PC-3 (cell line): ENCODE measurements around the gene CORO2B. TPM values are rescaled to one million over a fixed set of nuclear protein-coding genes. Genes with fewer than 3 reads are reported as not detected.

Experiments
- ATAC-seq: fragments of 200-7000 bp; cut with Tn5 transposase; 2 replicates; pipeline ENCODE4 v1.9.1; 2020; ENCODE audit warnings: mild to moderate bottlenecking, moderate library complexity
- BruUV-seq: library from RNA; stranded (reverse); fragments of 400-500 nt; replicated peaks from 2 replicates; lab custom pipeline; 2021; lab: Mats Ljungman, UMichigan
- CTCF ChIA-PET: fragments of 300-600 bp; sonication (Branson Sonifier 250); formaldehyde crosslinking; loops from one replicate; lab custom pipeline; 2022; ENCODE audit warnings: antibody characterized with exemption; lab: Charles Lee
- POLR2A ChIA-PET: fragments of 300-600 bp; sonication (Branson Sonifier 250); formaldehyde crosslinking; loops from one replicate; lab custom pipeline; 2022; ENCODE audit warnings: antibody characterized with exemption; ENCODE audit not compliant: unreplicated experiment; lab: Charles Lee
- DNase-seq: peaks from one replicate; pipeline ENCODE4 v3.0.0-alpha.2; 2015
- H2AFZ ChIP-seq: fragments of 300-600 bp; sonication (generic); 2 replicates; pipeline ENCODE4 v1.6.0; 2016; ENCODE audit warnings: antibody characterized with exemption, low read length
- H3F3A ChIP-seq: fragments of 300-600 bp; sonication (generic); one replicate; pipeline ENCODE4 v1.6.0; 2017; ENCODE audit warnings: antibody characterized with exemption, low read length, control low read depth, mild to moderate bottlenecking; ENCODE audit not compliant: unreplicated experiment
- H3K27ac ChIP-seq: fragments of 300-600 bp; sonication (generic); 2 replicates; pipeline ENCODE4 v1.5.1; 2016; ENCODE audit warnings: mild to moderate bottlenecking, low read length
- H3K27me3 ChIP-seq: fragments of 300-600 bp; sonication (generic); 2 replicates; pipeline ENCODE4 v1.6.1; 2016; ENCODE audit warnings: low read length, mixed read lengths
- H3K36me3 ChIP-seq: fragments of 300-600 bp; sonication (generic); 2 replicates; pipeline ENCODE4 v1.6.1; 2016; ENCODE audit warnings: low read depth, mixed run types, low read length, mixed read lengths
- H3K4me1 ChIP-seq: fragments of 300-600 bp; sonication (generic); 2 replicates; pipeline ENCODE4 v1.5.1; 2016; ENCODE audit warnings: low read length; ENCODE audit not compliant: insufficient read depth
- H3K4me2 ChIP-seq: fragments of 300-600 bp; sonication (generic); 2 replicates; pipeline ENCODE4 v1.6.0; 2016; ENCODE audit warnings: low read length
- H3K4me3 ChIP-seq: fragments of 300-600 bp; sonication (generic); 2 replicates; pipeline ENCODE4 v1.5.1; 2016; ENCODE audit warnings: mild to moderate bottlenecking, low read length, mixed read lengths
- H3K79me2 ChIP-seq: fragments of 300-600 bp; sonication (generic); 2 replicates; pipeline ENCODE4 v1.6.1; 2017; ENCODE audit warnings: low read length, mixed read lengths
- H3K9ac ChIP-seq: fragments of 300-600 bp; sonication (generic); 2 replicates; pipeline ENCODE4 v1.6.0; 2016; ENCODE audit warnings: mild to moderate bottlenecking, low read length
- H3K9me2 ChIP-seq: fragments of 300-600 bp; sonication (generic); replicated peaks from 2 replicates; pipeline ENCODE4 v1.6.1; 2016; ENCODE audit warnings: mixed run types, low read length, mixed read lengths
- H3K9me3 ChIP-seq: fragments of 300-600 bp; sonication (generic); 2 replicates; pipeline ENCODE4 v1.6.1; 2016; ENCODE audit warnings: low read length, mixed read lengths
- H4K20me1 ChIP-seq: fragments of 300-600 bp; sonication (generic); 2 replicates; pipeline ENCODE4 v1.6.1; 2016; ENCODE audit warnings: low read length, mixed read lengths
- CTCF ChIP-seq: fragments of 300-600 bp; sonication (generic); conservative IDR thresholded peaks from 2 replicates; pipeline ENCODE4 v1.5.1; 2017; ENCODE audit warnings: antibody characterized with exemption, low read depth, mild to moderate bottlenecking, low read length
- EZH2 ChIP-seq: fragments of 300-600 bp; sonication (generic); IDR thresholded peaks from one replicate; pipeline ENCODE4 v1.6.1; 2017; ENCODE audit warnings: antibody characterized with exemption, mild to moderate bottlenecking, low read length; ENCODE audit not compliant: unreplicated experiment
- EZH2phosphoT487 ChIP-seq: fragments of 300-600 bp; sonication (generic); IDR thresholded peaks from 2 replicates; pipeline ENCODE4 v1.6.1; 2018; ENCODE audit warnings: mild to moderate bottlenecking, antibody characterized with exemption, low read length, borderline replicate concordance
- intact Hi-C: fragments of 100-400 bp; cut with micrococcal nuclease; formaldehyde crosslinking; loops from 2 replicates; pipeline ENCODE4 v1.9.0; 2023
- total RNA-seq: library from RNA; depleted of rRNA; stranded (reverse); fragments of >200 nt; gene quantifications from 2 replicates; pipeline ENCODE4 v1.2.3, GENCODE V29; 2014

The CORO2B gene
- total RNA-seq, 1 experiment from 2014 or later, result 0.66 TPM

GRCh38 chr15:68584756-68585573 lies 6.2 kb downstream of the CORO2B start:
- BruUV-seq, result no TSS peak
- POLR2A ChIA-PET, result no interaction called here

GRCh38 chr15:68585574-68586273 lies 6.9 kb downstream of the CORO2B start:
- POLR2A ChIA-PET, result no interaction called here
- Histone ChIP-seq H3K9me2 (no peaks in the 10 kb centered on the region), H3F3A (no peaks in the 10 kb centered on the region), H3K4me2 (0 out of 2 replicates have a peak overlapping the region, but pooled peaks have one; percentile 7), H3K4me1 (peaks cover 18% of the 10 kb centered on the region), H3K36me3 (no peaks in the 10 kb centered on the region), H3K27me3 (no peaks in the 10 kb centered on the region), H2AFZ (no peak overlapping the region), H3K79me2 (no peaks in the 10 kb centered on the region), H4K20me1 (no peaks in the 10 kb centered on the region), H3K9me3 (no peaks in the 10 kb centered on the region), H3K27ac (peak overlapping the region; percentile 36), H3K9ac (no peak overlapping the region), H3K4me3 (no peak overlapping the region)
- TF ChIP-seq EZH2, result no peak
- no peak for TF ChIP-seq CTCF
- TF ChIP-seq EZH2phosphoT487, result no peak
- BruUV-seq, result no TSS peak
- CTCF ChIA-PET, result no interaction called here
- intact Hi-C loops, result no loop called here
- no peak for DNase-seq
- no peak for ATAC-seq

More at GRCh38 chr15:68584756-68585573, 6.2 kb downstream of the CORO2B start:
- ATAC-seq (no peak), DNase-seq (no peak)
- Histone ChIP-seq H3K4me2 (no peak overlapping the region), H3K27me3 (no peaks in the 10 kb centered on the region), H3K9ac (no peak overlapping the region), H3K9me2 (no peaks in the 10 kb centered on the region), H2AFZ (no peak overlapping the region), H3K79me2 (no peaks in the 10 kb centered on the region), H4K20me1 (no peaks in the 10 kb centered on the region), H3K4me1 (peaks cover 18% of the 10 kb centered on the region), H3K36me3 (no peaks in the 10 kb centered on the region), H3K9me3 (no peaks in the 10 kb centered on the region), H3K4me3 (no peak overlapping the region), H3K27ac (no peak overlapping the region), H3F3A (no peaks in the 10 kb centered on the region)
- no peak for TF ChIP-seq CTCF
- TF ChIP-seq EZH2, result no peak
- TF ChIP-seq EZH2phosphoT487, result no peak
- CTCF ChIA-PET, result no interaction called here
- intact Hi-C loops, result no loop called here
